Gastrocnemius medialis (tissue), 4 donors: ENCODE results near the gene DPEP3.
"Not testable (repeated sequence)": the region's sequence is repeated elsewhere in the genome, so short reads cannot be mapped to it uniquely, and the experiment has no call there.

ENCODE experiments used
- CTCF ChIP-seq, 5 experiments: fragments of 450-650 bp in 3 of 5; fragments of 200-600 bp in 2 of 5; sonication (generic) in 2 of 5; IDR thresholded peaks in 4 of 5; conservative IDR thresholded peaks in 1 of 5; 1 replicate in 4 of 5; 2 replicates in 1 of 5; pipeline ENCODE4 v1.5.1; 2016 to 2019; ENCODE audit warnings: antibody characterized with exemption in 5 of 5, mild to moderate bottlenecking in 3 of 5, moderate library complexity in 3 of 5
- POLR2A ChIP-seq, 2 donors: fragments of 450-650 bp; IDR thresholded peaks; one replicate each; pipeline ENCODE4 v1.6.1; 2017; ENCODE audit warnings: antibody characterized with exemption in 2 of 2, mild to moderate bottlenecking in 2 of 2, moderate library complexity in 2 of 2

DNA sequence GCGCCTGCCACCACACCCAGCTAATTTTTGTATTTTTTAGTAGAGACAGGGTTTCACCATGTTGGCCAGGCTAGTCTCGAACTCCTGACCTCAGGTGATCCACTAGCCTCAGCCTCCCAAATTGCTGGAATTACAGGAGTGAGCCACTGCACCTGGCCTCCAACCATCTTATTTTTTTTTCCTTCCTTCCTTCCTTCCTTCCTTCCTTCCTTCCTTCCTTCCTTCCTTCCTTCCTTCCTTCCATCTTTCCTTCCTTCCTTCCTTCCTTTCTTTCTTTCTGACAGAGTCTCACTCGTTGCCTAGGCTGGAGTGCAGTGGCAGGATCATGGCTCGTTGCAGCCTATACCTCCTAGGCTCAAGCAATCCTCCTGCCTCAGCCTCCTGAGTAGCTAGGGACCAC lies 29.6 kb upstream of the DPEP3 start:
- TF ChIP-seq CTCF (IDR thresholded peaks at IDR 0.05 in 4 of 5, conservative IDR thresholded peaks at IDR 0.05 in 1 of 5); POLR2A (IDR thresholded peaks at IDR 0.05): not testable (repeated sequence)
